Stimulated activated CD8-positive, alpha-beta memory T cell treated with anti-CD3 and anti-CD28 coated beads, Interleukin-12 subunit alpha, Interleukin-12 subunit beta, amount 100 ng/mL, for 24 hours (primary cell): ENCODE results near the gene CST9.
"Not testable (repeated sequence)": the region's sequence is repeated elsewhere in the genome, so short reads cannot be mapped to it uniquely, and the experiment has no call there.

Source experiments
- DNase-seq: peaks from one replicate; pipeline ENCODE4 v3.0.0-alpha.2; 2020; ENCODE audit errors: extremely low read depth

CST9 gene

GRCh38 chr20:23587631-23588030 lies 18.1 kb downstream of the CST9 start:
- DNase-seq: no peak

DNA sequence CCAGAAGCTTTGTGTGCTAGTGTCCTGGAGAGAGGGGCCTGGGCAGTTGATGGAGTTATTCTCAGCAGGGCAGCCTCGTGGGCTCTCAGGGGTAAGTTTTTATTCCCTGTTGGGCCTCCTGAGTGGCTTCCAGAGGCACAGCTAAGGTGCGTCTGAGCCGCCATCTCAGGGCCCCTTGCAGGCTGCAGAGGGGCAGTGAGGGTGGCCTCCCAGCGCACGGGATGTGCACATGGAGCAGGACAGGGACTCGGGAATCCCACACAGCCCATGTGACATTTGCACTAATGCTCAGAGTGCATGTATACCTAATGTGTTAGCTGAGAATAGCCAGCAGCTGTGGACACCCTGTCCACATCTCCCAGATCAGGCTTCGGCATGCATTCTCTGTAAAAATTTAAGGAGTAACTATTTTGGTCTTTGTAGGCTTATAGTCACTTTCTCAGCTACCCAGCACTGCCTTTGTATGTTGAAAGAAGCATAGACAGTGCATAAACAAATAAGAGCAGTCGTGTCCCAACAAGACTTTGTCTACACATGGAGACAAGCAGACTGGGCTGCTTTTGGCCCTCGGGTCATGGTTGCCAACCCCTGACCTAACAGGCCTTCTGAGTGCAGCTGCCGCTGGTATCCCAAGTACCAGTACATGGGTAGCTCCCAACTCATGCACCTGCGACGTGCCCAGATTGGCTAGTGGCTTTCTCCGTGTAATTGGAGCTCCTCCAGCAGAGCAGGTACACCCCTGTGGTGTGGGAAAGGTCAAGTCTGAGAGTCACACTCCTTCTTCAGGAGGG lies 18.8 kb downstream of the CST9 start:
- DNase-seq: no peak

DNA sequence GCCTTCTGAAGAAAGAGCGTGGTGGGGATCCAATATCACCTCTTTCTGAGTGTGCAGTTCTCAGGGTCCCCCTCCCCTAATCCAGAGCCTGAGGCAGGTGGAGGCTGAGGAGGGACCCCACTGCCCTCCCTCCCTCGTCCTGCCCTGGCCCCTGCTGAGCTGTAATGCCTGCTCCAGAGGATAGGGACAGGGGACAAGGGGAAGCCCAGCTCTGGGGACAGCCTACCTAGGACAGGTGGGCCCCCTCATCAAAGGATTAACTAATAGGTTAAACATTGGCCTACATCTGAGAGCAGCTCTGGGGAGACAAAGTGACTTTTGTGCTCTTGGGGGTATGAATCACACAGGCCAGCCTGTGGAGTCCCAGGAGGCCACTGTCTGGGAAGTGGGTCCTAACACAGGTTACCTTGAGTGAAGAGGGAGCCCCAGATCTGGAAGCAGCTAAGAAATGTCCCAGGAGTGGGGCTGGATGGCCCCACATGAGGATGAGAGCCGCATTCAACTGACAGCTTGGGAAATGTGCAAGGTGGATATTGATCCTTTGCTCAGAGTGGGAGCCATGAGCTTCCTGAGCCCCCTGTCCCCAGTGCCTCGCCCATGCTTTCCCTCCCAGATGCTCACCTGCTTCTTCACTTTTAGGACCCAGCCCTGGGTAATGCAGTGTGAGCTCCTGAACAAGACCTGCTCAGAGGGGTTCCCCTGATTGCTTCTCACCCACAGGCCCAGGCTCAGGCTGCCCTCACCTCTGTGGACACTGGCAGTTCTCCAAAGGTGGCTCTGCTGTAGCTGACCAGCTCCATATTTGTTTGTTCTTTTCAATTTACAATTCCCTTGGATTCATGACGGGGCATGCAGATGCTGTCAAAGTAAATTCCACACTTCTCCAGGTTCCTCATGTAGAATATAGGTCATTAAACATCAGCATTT lies 19.6 kb downstream of the CST9 start:
- DNase-seq: no peak

DNA sequence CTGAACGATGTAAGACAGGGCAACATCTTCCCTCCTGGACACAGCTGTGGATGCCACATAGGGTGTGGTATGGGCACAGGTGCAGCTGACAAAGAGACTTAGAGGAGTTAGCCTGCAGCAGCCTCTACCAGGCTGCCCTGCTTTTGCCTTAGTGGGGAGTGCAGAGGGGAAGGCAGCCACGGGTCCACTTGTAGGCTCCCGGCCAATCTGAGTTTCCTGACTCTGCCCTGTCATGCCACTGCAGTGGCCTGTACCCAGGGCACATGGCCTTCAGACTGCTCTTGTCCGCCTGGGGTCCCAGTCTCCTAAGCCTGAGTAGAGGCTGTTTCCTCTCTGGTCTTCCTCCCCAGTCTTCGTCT lies 20.3 kb downstream of the CST9 start:
- DNase-seq: no peak

- DNase-seq: no peak
Observed at GRCh38 chr20:23584434-23585199, 21.1 kb downstream of the CST9 start.

DNA sequence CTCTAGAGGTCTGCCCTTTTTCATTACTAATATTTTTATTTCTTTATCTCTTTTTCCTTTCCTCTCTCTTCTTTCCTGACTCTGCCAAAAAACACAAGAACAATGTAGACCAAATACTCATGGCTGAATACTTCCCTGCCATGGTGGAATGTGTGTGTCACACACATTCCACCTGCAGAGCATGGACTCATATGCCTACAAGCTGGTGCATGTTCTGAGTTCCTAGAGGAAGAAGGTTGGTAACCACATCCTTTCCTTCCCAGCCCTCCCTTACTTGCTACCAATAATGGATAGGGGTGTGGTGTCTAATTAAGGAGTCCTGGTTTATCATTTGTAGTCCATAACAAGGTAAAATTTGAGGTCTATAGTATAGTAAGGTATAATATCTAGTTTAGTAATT lies 22.2 kb downstream of the CST9 start:
- DNase-seq: no peak

DNA sequence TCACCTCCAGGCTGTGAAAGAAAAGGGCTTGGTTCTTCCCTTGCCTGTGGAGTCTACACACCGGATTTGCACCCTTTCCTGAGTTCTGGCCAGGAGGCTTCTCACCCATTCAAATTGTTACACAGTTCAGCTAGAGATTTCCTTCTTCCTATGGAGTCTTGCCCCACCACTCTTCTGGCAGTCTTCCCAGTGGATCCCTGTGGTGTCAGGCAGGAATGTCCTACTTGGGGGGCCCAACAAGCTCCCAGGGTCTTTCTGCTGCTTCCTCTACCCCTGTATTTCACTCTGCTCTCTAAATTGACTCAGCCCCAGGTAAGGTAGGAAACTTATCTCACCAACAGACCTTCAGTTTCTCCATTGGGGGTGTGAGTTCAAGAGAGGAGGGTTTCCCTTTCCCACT lies 23.4 kb downstream of the CST9 start:
- no peak for DNase-seq

- DNase-seq: not testable (repeated sequence)
Observed at GRCh38 chr20:23581833-23582232, 23.9 kb downstream of the CST9 start.

DNA sequence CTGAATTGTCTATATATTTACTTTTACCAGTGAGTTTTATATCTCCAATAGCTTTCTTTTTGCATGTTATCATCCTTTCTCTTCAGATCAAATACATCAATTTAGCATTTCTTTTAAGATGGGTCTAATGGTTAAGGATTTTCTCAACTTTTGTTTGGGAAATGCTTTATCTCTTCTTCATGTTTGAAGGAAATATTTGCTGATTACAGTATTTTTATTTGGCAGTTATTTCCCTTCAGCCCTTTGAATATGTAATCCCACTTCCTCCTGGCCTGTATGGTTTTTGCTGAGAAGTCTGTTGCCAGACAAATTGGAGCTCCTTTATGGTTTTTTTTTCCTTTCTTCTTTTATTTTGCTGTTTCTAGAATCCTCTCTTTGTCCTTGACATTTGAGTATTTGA lies 30.7 kb downstream of the CST9 start:
- DNase-seq: no peak

- DNase-seq: no peak
Observed at GRCh38 chr20:23570178-23570760, 35.4 kb downstream of the CST9 start.

- DNase-seq: no peak
Observed at GRCh38 chr20:23569570-23569969, 36.1 kb downstream of the CST9 start.

DNA sequence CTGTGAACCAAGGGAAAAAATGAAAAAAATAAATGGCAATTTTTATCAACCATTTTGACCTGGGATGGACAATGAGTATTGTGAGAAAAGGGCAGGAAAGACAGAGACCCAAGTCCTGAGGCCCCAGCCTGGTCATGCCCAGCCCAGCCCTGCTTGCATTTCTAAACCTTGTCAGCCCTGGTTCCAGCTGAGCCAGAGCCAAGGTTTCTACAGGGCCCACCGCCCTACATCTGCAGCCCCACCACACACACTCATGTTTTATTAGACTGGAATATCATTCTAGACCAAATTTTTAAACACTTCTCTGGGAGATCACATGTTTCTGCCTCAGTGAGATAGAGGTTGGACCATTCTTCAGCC lies 36.8 kb downstream of the CST9 start:
- DNase-seq: no peak

DNA sequence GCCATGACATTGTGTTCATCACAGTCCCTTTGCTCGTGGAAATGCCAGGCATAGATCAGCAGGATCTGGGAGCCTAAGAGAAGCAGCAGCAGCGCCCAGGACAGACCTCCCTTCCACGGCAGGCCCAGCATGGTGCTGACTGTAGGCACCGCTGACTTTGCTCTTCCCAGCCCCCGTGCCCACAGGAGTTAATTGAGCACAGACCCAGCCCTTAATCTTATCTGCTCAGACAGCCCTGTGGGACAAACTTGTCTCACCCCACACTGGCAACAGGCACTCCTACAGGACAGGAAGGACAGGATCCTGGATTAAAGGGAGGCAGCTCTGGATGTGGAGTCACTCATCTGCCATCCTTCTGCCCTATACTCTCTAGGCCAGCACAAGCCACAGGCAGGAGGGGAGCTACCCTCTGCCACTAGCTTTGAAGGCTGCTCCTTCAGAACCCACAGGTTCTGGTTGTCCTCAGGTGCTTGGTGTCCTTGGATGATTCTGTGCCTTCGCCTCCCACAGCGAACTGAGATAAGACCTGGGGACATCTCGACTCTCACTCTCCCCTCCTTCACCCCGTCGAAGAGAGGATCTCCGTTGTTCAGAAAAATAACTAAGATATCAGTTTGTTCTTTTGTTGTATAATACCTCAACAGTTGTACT lies 37.3 kb downstream of the CST9 start, which contains the start of gene CST9L:
TSS of gene CST9L (minus strand) at position 165 of the 651 bp plus-strand sequence. CDS start at position 131, 34 bp downstream.
- DNase-seq: no peak

GRCh38 chr20:23566199-23566932 lies 39.4 kb downstream of the CST9 start:
- DNase-seq: no peak

- no peak for DNase-seq
Observed at GRCh38 chr20:23565503-23566045, 40.1 kb downstream of the CST9 start.

DNA sequence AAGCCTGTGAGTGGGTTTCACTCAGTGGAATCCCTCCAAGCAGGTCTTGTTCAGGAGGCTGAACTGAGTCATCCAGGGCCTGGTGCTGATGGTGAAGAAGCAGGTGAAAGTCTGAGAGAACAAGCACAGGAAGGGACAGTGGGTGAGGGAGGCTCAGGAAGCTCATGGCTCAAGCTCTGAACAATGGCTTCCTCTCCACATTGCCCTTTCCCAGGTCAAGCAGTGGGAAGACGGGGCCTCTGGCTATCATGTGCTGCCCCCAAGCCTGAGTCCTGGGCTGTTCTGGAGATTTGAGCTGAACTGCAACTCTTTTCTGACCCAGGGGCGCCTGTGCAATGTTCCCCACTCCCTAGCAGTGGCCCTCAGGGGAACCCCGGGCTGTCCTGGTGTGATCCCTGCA lies 40.8 kb downstream of the CST9 start:
- no peak for DNase-seq

- no peak for DNase-seq
Observed at GRCh38 chr20:23562721-23563342, 42.9 kb downstream of the CST9 start.

- DNase-seq: no peak
Observed at GRCh38 chr20:23554401-23554800, 51.3 kb downstream of the CST9 start.
